ENCODE data around the gene EFNA5.

GRCh38 chr5:107538805-107539445, 131.8 kb downstream of the EFNA5 start:
- TF ChIP-seq YY1 (IDR thresholded peaks at IDR 0.05; ENCODE audit: insufficient read depth, insufficient read length) (no peak), ZNF274 (IDR thresholded peaks at IDR 0.05; ENCODE audit: low read depth, low read length) (no peak), SUZ12 (IDR thresholded peaks at IDR 0.05; ENCODE audit: extremely low read depth, insufficient read depth, insufficient read length) (no peak)

All from NT2/D1 (cell line).